ENCODE measurements around the gene GPN3.

GRCh38 chr12:110475426-110475825, 7.4 kb upstream of the GPN3 start:
- TF ChIP-seq CTCF (conservative IDR thresholded peaks at IDR 0.05) (no peak), ZFX (IDR thresholded peaks at IDR 0.05) (no peak)
